MCF 10A (cell line): ENCODE results near the gene HIF1A. TPM values are rescaled to one million over a fixed set of nuclear protein-coding genes. Genes with fewer than 3 reads are reported as not detected.

Experiments used
- BruUV-seq: library from RNA; stranded (reverse); fragments of 400-500 nt; replicated peaks from 2 replicates; lab custom pipeline; 2021; lab: Mats Ljungman, UMichigan
- CTCF ChIA-PET: fragments of 300-600 bp; sonication (Branson Sonifier 250); formaldehyde crosslinking; extraction: SDS; loops from one replicate; lab custom pipeline; 2021; ENCODE audit warnings: antibody characterized with exemption, inconsistent platforms; lab: Yijun Ruan, JAX
- POLR2A ChIA-PET: fragments of 300-600, 350-650 bp; sonication (Branson Sonifier 250); formaldehyde crosslinking; extraction: SDS; loops from one replicate; lab custom pipeline; 2020; ENCODE audit warnings: antibody characterized with exemption, inconsistent platforms; lab: Yijun Ruan, JAX
- DNase-seq: peaks from one replicate; pipeline ENCODE4 v3.0.0-alpha.2; 2018; ENCODE audit not compliant: unreplicated experiment
- H3K27ac Mint-ChIP-seq: one replicate; pipeline ENCODE4 v1.8.0; 2022; ENCODE audit warnings: mild to moderate bottlenecking, low read depth, mixed read lengths; ENCODE audit not compliant: unreplicated experiment
- H3K27me3 Mint-ChIP-seq: one replicate; pipeline ENCODE4 v1.8.0; 2022; ENCODE audit warnings: mixed read lengths; ENCODE audit not compliant: insufficient read depth, unreplicated experiment
- H3K36me3 Mint-ChIP-seq: one replicate; pipeline ENCODE4 v1.8.0; 2022; ENCODE audit warnings: mild to moderate bottlenecking, moderate library complexity, mixed read lengths; ENCODE audit not compliant: insufficient read depth, unreplicated experiment
- H3K4me1 Mint-ChIP-seq: one replicate; pipeline ENCODE4 v1.8.0; 2022; ENCODE audit warnings: mixed read lengths; ENCODE audit not compliant: insufficient read depth, unreplicated experiment
- H3K4me3 Mint-ChIP-seq: one replicate; pipeline ENCODE4 v1.8.0; 2022; ENCODE audit warnings: mild to moderate bottlenecking, moderate library complexity, mixed read lengths; ENCODE audit not compliant: unreplicated experiment
- H3K9me3 Mint-ChIP-seq: one replicate; pipeline ENCODE4 v1.8.0; 2022; ENCODE audit warnings: mixed read lengths; ENCODE audit not compliant: unreplicated experiment
- intact Hi-C: fragments of 100-400 bp; cut with micrococcal nuclease; formaldehyde crosslinking; loops from 2 replicates; pipeline ENCODE4 v1.14.1; 2022
- total RNA-seq: library from RNA; stranded (reverse); gene quantifications from 2 replicates; pipeline ENCODE4 v1.2.3, GENCODE V29; 2022
- TF ChIP-seq, protein P1 (sequence below): fragments of 200-600 bp; IDR thresholded peaks from one replicate; pipeline ENCODE4 v1.8.0; 2022; ENCODE audit warnings: antibody characterized with exemption, mild to moderate bottlenecking; ENCODE audit not compliant: unreplicated experiment

The HIF1A gene
- total RNA-seq, 1 experiment from 2014 or later = 193 TPM

GRCh38 chr14:61659582-61659981 lies 35.7 kb upstream of the HIF1A start:
- DNase-seq = peak; percentile 51
- intact Hi-C loops = no loop called here
- Mint-ChIP-seq H3K4me1 (peaks cover 29% of the 10 kb centered on the region), H3K9me3 (no peaks in the 10 kb centered on the region), H3K27ac (peak overlapping the region; percentile 85), H3K36me3 (peaks cover 6% of the 10 kb centered on the region), H3K27me3 (no peaks in the 10 kb centered on the region), H3K4me3 (no peak overlapping the region)
- POLR2A ChIA-PET = interaction anchor here (0.6 to 4.4 kb wide), 17 partner anchors 11 to 735 kb away, joined by 3 to 26 read pairs (median 5); partner anchors contain the start of gene HIF1A
- CTCF ChIA-PET = no interaction called here
- no TSS peak for BruUV-seq
- TF ChIP-seq, protein P1, sequence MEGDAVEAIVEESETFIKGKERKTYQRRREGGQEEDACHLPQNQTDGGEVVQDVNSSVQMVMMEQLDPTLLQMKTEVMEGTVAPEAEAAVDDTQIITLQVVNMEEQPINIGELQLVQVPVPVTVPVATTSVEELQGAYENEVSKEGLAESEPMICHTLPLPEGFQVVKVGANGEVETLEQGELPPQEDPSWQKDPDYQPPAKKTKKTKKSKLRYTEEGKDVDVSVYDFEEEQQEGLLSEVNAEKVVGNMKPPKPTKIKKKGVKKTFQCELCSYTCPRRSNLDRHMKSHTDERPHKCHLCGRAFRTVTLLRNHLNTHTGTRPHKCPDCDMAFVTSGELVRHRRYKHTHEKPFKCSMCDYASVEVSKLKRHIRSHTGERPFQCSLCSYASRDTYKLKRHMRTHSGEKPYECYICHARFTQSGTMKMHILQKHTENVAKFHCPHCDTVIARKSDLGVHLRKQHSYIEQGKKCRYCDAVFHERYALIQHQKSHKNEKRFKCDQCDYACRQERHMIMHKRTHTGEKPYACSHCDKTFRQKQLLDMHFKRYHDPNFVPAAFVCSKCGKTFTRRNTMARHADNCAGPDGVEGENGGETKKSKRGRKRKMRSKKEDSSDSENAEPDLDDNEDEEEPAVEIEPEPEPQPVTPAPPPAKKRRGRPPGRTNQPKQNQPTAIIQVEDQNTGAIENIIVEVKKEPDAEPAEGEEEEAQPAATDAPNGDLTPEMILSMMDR = no peak

- Mint-ChIP-seq H3K27ac (peak overlapping the region; percentile 85), H3K27me3 (no peaks in the 10 kb centered on the region), H3K9me3 (no peaks in the 10 kb centered on the region), H3K4me3 (peak overlapping the region; percentile 31), H3K36me3 (no peaks in the 10 kb centered on the region), H3K4me1 (peaks cover 29% of the 10 kb centered on the region)
- no TSS peak for BruUV-seq
- intact Hi-C loops = no loop called here
- ChIA-PET POLR2A (interaction anchor here (0.6 to 4.4 kb wide), 11 partner anchors 14 to 186 kb away, joined by 3 to 26 read pairs (median 3); partner anchors contain the start of genes HIF1A and SNAPC1), CTCF (interaction anchor here (0.6 to 0.7 kb wide), 2 partner anchors 31 to 93 kb away, joined by 3 to 5 read pairs; no protein-coding TSS in a partner anchor)
- TF ChIP-seq, protein P1 = no peak
- peak; percentile 11 for DNase-seq
Observed at GRCh38 chr14:61661471-61662400, 33.6 kb upstream of the HIF1A start.

DNA sequence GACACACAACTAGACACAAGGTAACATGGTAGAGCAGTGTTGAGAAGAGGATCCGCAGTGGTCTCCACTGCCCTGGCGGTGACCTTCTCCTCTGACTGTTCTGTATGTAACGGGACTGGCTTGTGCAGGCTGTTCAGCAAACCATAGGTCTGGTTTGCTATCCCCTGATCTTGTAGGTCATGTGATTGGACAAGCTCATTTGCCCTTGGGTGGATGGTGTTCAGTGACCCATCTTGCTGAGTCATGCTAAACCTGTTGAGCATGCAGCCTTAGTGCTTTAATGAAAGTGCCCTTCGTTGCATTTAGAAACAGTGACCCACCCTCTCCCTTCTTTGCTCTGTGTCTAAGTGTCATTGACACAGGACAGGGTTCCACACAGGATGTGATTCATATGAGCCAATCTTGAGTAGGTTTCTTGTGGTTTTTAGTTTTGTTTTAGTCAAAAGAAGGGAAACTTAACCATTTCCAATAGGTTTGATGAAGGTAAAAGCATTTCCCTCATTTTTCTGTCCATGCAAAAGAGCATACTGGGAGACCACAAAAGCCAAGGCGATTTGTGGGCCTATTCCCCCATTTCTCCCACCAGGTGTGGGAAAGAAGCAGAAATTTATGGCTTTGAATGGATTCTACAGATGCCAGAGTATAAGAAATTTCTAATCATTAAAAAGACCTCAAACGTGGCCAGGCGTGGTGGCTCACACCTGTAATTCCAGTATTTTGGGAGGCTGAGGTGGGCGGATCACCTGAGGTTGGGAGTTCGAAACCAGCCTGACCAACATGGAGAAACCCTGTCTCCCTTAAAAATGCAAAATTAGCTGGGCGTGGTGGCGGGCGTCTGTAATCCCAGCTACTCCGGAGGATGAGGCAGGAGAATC lies 32.6 kb upstream of the HIF1A start:
- peak overlapping the region; percentile 85 for H3K27ac Mint-ChIP-seq
- H3K4me3 Mint-ChIP-seq = peak overlapping the region; percentile 31
- CTCF ChIA-PET = interaction anchor here (1.1 kb wide), 1 partner anchor 18 kb away, joined by 5 read pairs; no protein-coding TSS in a partner anchor
- no peaks in the 10 kb centered on the region for H3K36me3 Mint-ChIP-seq
- no TSS peak for BruUV-seq
- DNase-seq = peak; percentile 80
- POLR2A ChIA-PET = interaction anchor here (0.5 to 4.4 kb wide), 7 partner anchors 14 to 187 kb away, joined by 3 to 26 read pairs (median 3); partner anchors contain the start of genes HIF1A and SNAPC1
- no peaks in the 10 kb centered on the region for H3K27me3 Mint-ChIP-seq
- intact Hi-C loops = no loop called here
- no peaks in the 10 kb centered on the region for H3K9me3 Mint-ChIP-seq
- TF ChIP-seq, protein P1 = no peak
- peaks cover 29% of the 10 kb centered on the region for H3K4me1 Mint-ChIP-seq
